GM23338 (cell line): ENCODE measurements around the gene KLC4.

Experiments used
- CREB1 ChIP-seq: fragments of 250-450 bp; sonication (Bioruptor Pico); IDR thresholded peaks from 2 replicates; pipeline ENCODE4 v1.5.0; 2020; ENCODE audit warnings: low read depth, mild to moderate bottlenecking, moderate library complexity
- CTCF ChIP-seq, 2 experiments: fragments of 200-600 bp in 1 of 2; sonication (generic) in 1 of 2; conservative IDR thresholded peaks; 2 replicates each; pipeline versions ENCODE4 v1.5.1 to v1.6.1; 2016 to 2017; ENCODE audit warnings: antibody characterized with exemption in 2 of 2, low read depth in 2 of 2, mild to moderate bottlenecking in 2 of 2, moderate library complexity in 1 of 2
- ETS1 ChIP-seq: IDR thresholded peaks from 2 replicates; pipeline ENCODE4 v1.6.1; 2016; ENCODE audit warnings: antibody characterized with exemption
- EZH2 ChIP-seq: fragments of 200-600 bp; sonication (generic); IDR thresholded peaks from one replicate; pipeline ENCODE4 v1.8.0; 2017; ENCODE audit warnings: antibody characterized with exemption, mild to moderate bottlenecking, low read depth; ENCODE audit not compliant: unreplicated experiment
- EZH2phosphoT487 ChIP-seq: fragments of 200-600 bp; sonication (generic); IDR thresholded peaks from one replicate; pipeline ENCODE4 v1.8.1; 2018; ENCODE audit warnings: antibody characterized with exemption; ENCODE audit not compliant: unreplicated experiment
- JUNB ChIP-seq: IDR thresholded peaks from one replicate; pipeline ENCODE4 v1.6.1; 2016; ENCODE audit warnings: antibody characterized with exemption; ENCODE audit not compliant: unreplicated experiment
- POLR2AphosphoS5 ChIP-seq: IDR thresholded peaks from 2 replicates; pipeline ENCODE4 v1.6.1; 2016; ENCODE audit warnings: antibody characterized with exemption, low read depth
- REST ChIP-seq: IDR thresholded peaks from one replicate; pipeline ENCODE4 v1.6.1; 2018; ENCODE audit warnings: antibody characterized with exemption; ENCODE audit not compliant: unreplicated experiment
- ZNF331 ChIP-seq: fragments of 250-450 bp; sonication (Bioruptor Pico); IDR thresholded peaks from 2 replicates; pipeline ENCODE4 v1.5.0; 2020; ENCODE audit warnings: low read depth, mild to moderate bottlenecking, moderate library complexity

GRCh38 chr6:43092635-43093034 is 33.2 kb downstream of the KLC4 start:
- TF ChIP-seq CTCF (conservative IDR thresholded peaks at IDR 0.05; ENCODE audit: low read depth in 2 of 2) (no peak), POLR2AphosphoS5 (no peak), REST (no peak), EZH2 (no peak), CREB1 (no peak), JUNB (no peak), EZH2phosphoT487 (no peak), ETS1 (no peak), ZNF331 (CRISPR knock-in tag) (no peak)
